MM.1S (cell line): Measurements from ENCODE around the gene PRR20G.

Experiments
- DNase-seq: peaks from one replicate; pipeline ENCODE4 v3.0.0-alpha.2; 2015
- H2AFZ ChIP-seq: fragments of 300-600 bp; sonication (generic); 2 replicates; pipeline ENCODE4 v1.6.0; 2016; ENCODE audit warnings: antibody characterized with exemption, low read length
- H3F3A ChIP-seq: fragments of 300-600 bp; sonication (generic); 2 replicates; pipeline ENCODE4 v1.6.1; 2016; ENCODE audit warnings: mild to moderate bottlenecking, antibody characterized with exemption, low read length, moderate library complexity, mixed read lengths; ENCODE audit not compliant: insufficient read depth
- H3K27ac ChIP-seq: fragments of 300-600 bp; sonication (generic); 2 replicates; pipeline ENCODE4 v1.5.1; 2016; ENCODE audit warnings: mild to moderate bottlenecking, low read length
- H3K27me3 ChIP-seq: fragments of 300-600 bp; sonication (generic); replicated peaks from 2 replicates; pipeline ENCODE4 v1.6.0; 2016; ENCODE audit warnings: low read length; ENCODE audit not compliant: insufficient read depth
- H3K36me3 ChIP-seq: fragments of 300-600 bp; sonication (generic); replicated peaks from 2 replicates; pipeline ENCODE4 v1.6.1; 2016; ENCODE audit warnings: mild to moderate bottlenecking, low read length, mixed read lengths; ENCODE audit not compliant: insufficient read depth
- H3K4me1 ChIP-seq: fragments of 300-600 bp; sonication (generic); 2 replicates; pipeline ENCODE4 v1.6.1; 2016; ENCODE audit warnings: low read length, mixed read lengths
- H3K4me2 ChIP-seq: fragments of 300-600 bp; sonication (generic); 2 replicates; pipeline ENCODE4 v1.6.0; 2016; ENCODE audit warnings: low read depth, low read length
- H3K4me3 ChIP-seq: fragments of 300-600 bp; sonication (generic); 2 replicates; pipeline ENCODE4 v1.5.1; 2016; ENCODE audit warnings: low read length, mixed read lengths
- H3K79me2 ChIP-seq: fragments of 300-600 bp; sonication (generic); 2 replicates; pipeline ENCODE4 v1.6.1; 2016; ENCODE audit warnings: mixed run types, low read length, mixed read lengths
- H3K9ac ChIP-seq: fragments of 300-600 bp; sonication (generic); 2 replicates; pipeline ENCODE4 v1.6.1; 2016; ENCODE audit warnings: low read length, mixed read lengths
- H3K9me2 ChIP-seq: fragments of 300-600 bp; sonication (generic); replicated peaks from 2 replicates; pipeline ENCODE4 v1.6.1; 2016; ENCODE audit warnings: mild to moderate bottlenecking, low read length, mixed read lengths; ENCODE audit not compliant: insufficient read depth
- H3K9me3 ChIP-seq: fragments of 300-600 bp; sonication (generic); replicated peaks from 2 replicates; pipeline ENCODE4 v1.6.1; 2016; ENCODE audit warnings: mild to moderate bottlenecking, low read length, mixed read lengths; ENCODE audit not compliant: insufficient read depth
- H4K20me1 ChIP-seq: fragments of 300-600 bp; sonication (generic); 2 replicates; pipeline ENCODE4 v1.6.1; 2016; ENCODE audit warnings: mild to moderate bottlenecking, low read length, moderate library complexity, mixed read lengths; ENCODE audit not compliant: insufficient read depth
- EZH2 ChIP-seq: fragments of 300-600 bp; sonication (generic); optimal IDR thresholded peaks from 2 replicates; pipeline ENCODE3; 2017; ENCODE audit warnings: low read depth, mild to moderate bottlenecking, antibody characterized with exemption, low read length, mixed read lengths
- EZH2phosphoT487 ChIP-seq: fragments of 300-600 bp; sonication (generic); IDR thresholded peaks from 2 replicates; pipeline ENCODE4 v1.6.1; 2018; ENCODE audit warnings: antibody characterized with exemption, low read length
- TF ChIP-seq, protein P1 (sequence below): fragments of 300-600 bp; sonication (generic); IDR thresholded peaks from 2 replicates; pipeline ENCODE4 v1.5.1; 2016; ENCODE audit warnings: antibody characterized with exemption, low read length, mixed read lengths

Gene PRR20G

DNA sequence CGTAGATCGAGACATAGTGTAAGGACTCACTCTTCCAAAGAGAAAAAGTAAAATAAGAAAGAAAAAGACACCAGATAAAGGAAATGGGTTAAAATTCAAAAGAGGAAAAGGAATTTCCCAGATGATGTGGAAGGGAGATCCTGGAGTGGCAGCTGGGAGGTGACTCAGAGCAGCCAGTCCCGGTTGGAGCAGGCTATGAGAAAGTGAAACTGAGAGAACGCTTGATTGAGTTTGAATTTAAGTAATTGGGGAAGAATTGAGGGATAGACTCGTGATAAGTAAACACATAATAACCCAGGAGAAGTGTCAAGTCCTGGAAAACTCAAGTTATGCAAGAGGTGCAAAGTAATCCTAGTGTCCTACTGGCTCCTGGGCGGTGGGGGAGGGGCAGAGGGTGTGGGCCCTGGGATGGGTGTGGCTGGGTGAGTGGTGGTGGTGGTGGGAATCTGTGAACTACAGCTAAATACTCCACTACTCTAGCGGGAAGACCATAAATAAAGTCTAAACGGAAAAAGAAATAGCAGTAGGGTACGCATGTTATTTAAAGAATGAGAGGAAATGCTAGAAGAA is 1.2 kb downstream of the PRR20G start:
- Histone ChIP-seq H4K20me1 (no peaks in the 10 kb centered on the region), H3K27me3 (0 out of 2 replicates have a peak, but pooled peaks cover 5% of the 10 kb centered on the region), H3K27ac (no peak overlapping the region), H3K4me3 (0 out of 2 replicates have a peak overlapping the region, but pooled peaks have one; percentile 12), H3K9me3 (no peaks in the 10 kb centered on the region), H3K4me1 (no peaks in the 10 kb centered on the region), H3K79me2 (no peaks in the 10 kb centered on the region), H3F3A (no peaks in the 10 kb centered on the region), H3K36me3 (no peaks in the 10 kb centered on the region), H3K9ac (no peak overlapping the region), H3K9me2 (no peaks in the 10 kb centered on the region), H2AFZ (no peak overlapping the region), H3K4me2 (peak overlapping the region; percentile 31)
- DNase-seq: no peak
- TF ChIP-seq, protein P1, sequence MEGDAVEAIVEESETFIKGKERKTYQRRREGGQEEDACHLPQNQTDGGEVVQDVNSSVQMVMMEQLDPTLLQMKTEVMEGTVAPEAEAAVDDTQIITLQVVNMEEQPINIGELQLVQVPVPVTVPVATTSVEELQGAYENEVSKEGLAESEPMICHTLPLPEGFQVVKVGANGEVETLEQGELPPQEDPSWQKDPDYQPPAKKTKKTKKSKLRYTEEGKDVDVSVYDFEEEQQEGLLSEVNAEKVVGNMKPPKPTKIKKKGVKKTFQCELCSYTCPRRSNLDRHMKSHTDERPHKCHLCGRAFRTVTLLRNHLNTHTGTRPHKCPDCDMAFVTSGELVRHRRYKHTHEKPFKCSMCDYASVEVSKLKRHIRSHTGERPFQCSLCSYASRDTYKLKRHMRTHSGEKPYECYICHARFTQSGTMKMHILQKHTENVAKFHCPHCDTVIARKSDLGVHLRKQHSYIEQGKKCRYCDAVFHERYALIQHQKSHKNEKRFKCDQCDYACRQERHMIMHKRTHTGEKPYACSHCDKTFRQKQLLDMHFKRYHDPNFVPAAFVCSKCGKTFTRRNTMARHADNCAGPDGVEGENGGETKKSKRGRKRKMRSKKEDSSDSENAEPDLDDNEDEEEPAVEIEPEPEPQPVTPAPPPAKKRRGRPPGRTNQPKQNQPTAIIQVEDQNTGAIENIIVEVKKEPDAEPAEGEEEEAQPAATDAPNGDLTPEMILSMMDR: no peak
- TF ChIP-seq EZH2phosphoT487: no peak
- TF ChIP-seq EZH2: no peak

DNA sequence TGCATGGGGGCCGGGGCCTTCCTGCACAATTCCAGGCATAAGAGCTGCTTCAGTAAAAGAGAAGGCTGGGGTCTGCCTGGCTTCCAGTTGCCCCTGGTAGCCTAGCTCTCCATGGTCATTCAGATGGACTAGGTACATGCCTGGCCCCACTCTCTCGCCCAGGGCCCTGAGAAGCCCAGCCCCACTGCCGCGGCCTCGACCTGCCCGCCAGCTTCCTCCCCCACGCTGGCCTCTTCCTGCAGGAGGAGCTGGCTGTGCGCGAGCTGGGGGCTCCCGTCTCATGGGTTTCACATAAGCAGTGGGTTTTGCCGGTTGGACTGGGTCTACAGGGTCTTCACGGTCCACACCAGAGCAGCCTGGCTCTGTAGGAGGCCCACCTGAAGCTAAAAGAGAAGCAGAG is 3.6 kb downstream of the PRR20G start:
- Histone ChIP-seq H3K9me2 (no peaks in the 10 kb centered on the region), H3F3A (no peaks in the 10 kb centered on the region), H3K27ac (no peak overlapping the region), H3K4me2 (no peak overlapping the region), H3K9ac (no peak overlapping the region), H3K27me3 (0 out of 2 replicates have a peak, but pooled peaks cover 5% of the 10 kb centered on the region), H3K79me2 (no peaks in the 10 kb centered on the region), H3K4me1 (no peaks in the 10 kb centered on the region), H3K4me3 (no peak overlapping the region), H3K36me3 (no peaks in the 10 kb centered on the region), H3K9me3 (no peaks in the 10 kb centered on the region), H4K20me1 (no peaks in the 10 kb centered on the region), H2AFZ (no peak overlapping the region)
- DNase-seq: no peak
- TF ChIP-seq, protein P1: no peak

DNA sequence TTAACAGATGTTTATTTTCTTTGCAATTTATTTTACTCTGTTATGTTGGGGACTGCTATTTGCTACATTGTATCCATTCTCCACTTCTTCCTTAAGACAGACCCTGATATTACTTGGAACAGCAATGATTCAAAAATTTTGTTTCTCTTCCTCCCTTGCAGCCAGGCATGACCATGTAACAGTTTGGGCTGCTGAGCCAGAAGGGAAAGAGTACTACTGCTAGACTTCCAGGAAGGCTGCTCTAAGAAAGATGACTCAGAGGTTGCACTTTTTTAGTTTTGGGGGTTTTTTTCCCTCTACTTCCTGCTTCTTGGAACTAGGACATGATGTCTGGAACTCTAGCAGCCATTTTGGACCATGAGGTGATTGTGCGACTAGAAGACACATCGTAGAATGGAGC is 10.3 kb downstream of the PRR20G start:
- Histone ChIP-seq H3K9me3 (no peaks in the 10 kb centered on the region), H3K27me3 (0 out of 2 replicates have a peak, but pooled peaks cover 2% of the 10 kb centered on the region), H3K4me2 (no peak overlapping the region), H3K4me3 (no peak overlapping the region), H3K9ac (no peak overlapping the region), H3F3A (no peaks in the 10 kb centered on the region), H3K79me2 (no peaks in the 10 kb centered on the region), H3K4me1 (no peaks in the 10 kb centered on the region), H3K36me3 (no peaks in the 10 kb centered on the region), H3K9me2 (no peaks in the 10 kb centered on the region), H3K27ac (no peak overlapping the region), H2AFZ (no peak overlapping the region), H4K20me1 (no peaks in the 10 kb centered on the region)
- TF ChIP-seq, protein P1: no peak
- TF ChIP-seq EZH2 (no peak), EZH2phosphoT487 (no peak)
- no peak for DNase-seq
